Superior temporal gyrus (tissue), 1 donor: Measurements from ENCODE around the gene SMIM35.

Source experiments
- DNase-seq: peaks from one replicate; pipeline ENCODE4 v3.0.0-alpha.2; 2016; ENCODE audit errors: extremely low spot score

The SMIM35 gene

GRCh38 chr11:118002541-118003423 is 84.0 kb downstream of the SMIM35 start:
- no peak for DNase-seq

DNA sequence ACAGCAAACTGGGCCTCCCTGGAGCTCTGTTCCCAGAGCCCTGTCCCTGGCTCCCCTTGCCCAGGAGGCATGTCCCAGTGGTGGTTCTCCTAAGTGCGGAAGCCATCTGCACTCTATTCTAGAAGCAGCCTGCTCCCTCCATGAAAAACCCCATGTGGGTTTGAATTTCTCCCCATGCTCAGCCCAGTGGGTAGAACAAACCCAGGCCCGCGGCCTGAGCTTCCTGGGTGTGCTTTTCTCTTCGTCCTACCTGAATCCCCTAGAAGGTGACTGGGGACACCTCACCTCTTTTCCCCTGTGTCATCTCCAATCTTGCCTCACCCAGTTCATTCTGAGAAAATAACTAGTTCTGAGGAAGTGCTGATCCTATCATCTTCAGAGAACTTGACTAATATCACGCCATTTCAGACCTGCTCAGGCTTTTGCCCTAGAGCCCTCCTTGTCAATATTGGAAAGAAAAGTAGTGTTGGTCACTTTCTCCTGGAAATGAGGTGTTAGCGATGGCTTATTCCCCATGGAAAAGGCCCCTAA is 84.7 kb downstream of the SMIM35 start:
- DNase-seq = no peak

- DNase-seq = no peak
Observed at GRCh38 chr11:118001494-118001971, 85.2 kb downstream of the SMIM35 start.

- DNase-seq = no peak
Observed at GRCh38 chr11:118000850-118001228, 85.9 kb downstream of the SMIM35 start.

DNA sequence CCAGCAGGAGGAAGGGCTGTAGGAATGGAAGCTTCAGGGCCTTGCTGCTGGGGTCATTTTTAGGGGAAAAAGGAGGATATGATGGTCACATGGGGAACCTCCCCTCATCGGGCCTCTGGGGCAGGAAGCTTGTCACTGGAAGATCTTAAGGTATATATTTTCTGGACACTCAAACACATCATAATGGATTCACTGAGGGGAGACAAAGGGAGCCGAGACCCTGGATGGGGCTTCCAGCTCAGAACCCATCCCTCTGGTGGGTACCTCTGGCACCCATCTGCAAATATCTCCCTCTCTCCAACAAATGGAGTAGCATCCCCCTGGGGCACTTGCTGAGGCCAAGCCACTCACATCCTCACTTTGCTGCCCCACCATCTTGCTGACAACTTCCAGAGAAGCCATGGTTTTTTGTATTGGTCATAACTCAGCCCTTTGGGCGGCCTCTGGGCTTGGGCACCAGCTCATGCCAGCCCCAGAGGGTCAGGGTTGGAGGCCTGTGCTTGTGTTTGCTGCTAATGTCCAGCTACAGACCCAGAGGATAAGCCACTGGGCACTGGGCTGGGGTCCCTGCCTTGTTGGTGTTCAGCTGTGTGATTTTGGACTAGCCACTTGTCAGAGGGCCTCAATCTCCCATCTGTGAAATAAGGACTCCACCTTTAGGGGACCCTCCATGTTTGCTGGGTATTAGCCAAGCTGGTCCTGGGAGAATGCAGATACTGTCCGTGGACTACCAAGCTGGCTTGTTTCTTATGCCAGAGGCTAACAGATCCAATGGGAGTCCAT is 86.5 kb downstream of the SMIM35 start:
- DNase-seq = no peak

GRCh38 chr11:117999354-117999993 is 87.3 kb downstream of the SMIM35 start:
- DNase-seq = no peak

DNA sequence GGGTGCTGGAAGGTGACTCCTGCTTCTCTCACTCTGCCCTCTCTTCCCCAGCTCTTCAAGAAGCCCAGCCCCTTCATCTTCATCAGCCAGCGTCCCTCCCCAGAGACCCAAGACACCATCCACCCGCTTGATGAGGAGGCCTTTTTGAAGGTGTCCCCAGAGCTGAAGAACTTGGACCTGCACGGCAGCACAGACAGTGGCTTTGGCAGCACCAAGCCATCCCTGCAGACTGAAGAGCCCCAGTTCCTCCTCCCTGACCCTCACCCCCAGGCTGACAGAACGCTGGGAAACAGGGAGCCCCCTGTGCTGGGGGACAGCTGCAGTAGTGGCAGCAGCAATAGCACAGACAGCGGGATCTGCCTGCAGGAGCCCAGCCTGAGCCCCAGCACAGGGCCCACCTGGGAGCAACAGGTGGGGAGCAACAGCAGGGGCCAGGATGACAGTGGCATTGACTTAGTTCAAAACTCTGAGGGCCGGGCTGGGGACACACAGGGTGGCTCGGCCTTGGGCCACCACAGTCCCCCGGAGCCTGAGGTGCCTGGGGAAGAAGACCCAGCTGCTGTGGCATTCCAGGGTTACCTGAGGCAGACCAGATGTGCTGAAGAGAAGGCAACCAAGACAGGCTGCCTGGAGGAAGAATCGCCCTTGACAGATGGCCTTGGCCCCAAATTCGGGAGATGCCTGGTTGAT is 88.0 kb downstream of the SMIM35 start:
- DNase-seq = no peak

GRCh38 chr11:117997823-117998579 is 88.8 kb downstream of the SMIM35 start:
- DNase-seq = no peak

GRCh38 chr11:117997406-117997805 is 89.4 kb downstream of the SMIM35 start:
- DNase-seq = no peak

DNA sequence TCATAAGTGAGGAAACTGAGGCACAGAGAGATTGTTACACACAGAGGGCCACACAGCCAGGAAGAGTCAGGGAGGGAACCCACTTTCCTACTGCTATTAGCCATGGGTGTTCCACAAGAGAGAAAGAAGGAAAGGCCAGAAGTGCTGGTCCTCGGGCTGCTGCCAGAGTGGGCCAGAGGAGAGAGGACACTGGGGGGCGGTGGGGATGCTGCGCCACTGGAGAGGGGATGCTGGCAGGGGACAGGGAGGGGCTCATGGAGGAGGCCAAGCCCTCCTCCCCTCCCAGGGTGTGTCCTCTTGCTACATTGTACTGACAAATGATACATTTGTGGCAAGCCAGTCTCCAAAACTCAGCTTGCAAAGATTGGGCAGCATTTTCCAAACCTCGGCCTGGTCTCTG is 90.7 kb downstream of the SMIM35 start:
- DNase-seq = no peak

GRCh38 chr11:117995472-117995871 is 91.3 kb downstream of the SMIM35 start:
- DNase-seq = no peak

GRCh38 chr11:117993988-117994745 is 92.6 kb downstream of the SMIM35 start:
- DNase-seq = no peak

DNA sequence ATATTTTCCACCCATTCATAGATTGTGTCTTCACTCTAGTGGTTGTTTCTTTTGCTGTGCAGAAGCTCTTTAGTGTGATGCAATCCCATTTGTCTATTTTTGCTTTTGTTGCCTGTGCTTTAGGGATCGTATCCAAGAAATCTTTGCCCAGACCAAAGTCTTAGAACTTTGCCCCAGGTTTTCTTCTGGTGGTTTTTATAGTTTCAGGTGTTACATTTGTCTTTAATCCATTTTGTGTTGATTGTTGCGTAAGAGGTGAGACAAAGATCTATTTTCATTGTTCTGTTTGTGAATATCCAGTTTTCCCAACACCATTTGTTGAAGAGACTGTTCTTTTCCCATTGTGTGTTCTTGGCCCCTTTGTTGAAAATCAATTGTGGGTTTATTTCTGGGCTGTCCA is 94.1 kb downstream of the SMIM35 start:
- no peak for DNase-seq

DNA sequence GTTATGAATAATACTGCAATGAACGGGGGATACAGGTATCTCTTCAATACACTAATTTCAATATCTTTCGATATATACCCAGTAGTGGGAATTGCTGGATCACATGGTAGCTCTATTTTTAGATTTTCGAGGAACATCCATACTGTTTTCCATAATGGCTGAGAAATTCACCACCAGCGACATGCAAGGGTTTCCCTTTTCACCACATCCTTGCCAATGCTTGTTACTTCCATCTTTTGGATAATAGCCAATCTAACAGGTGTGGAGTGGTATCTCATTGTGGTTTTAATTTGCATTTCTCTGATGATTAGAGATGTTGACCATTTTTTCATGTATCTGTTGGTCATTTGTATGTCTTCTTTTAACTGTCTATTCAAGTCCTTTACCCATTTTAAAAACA is 94.6 kb downstream of the SMIM35 start:
- DNase-seq = no peak

DNA sequence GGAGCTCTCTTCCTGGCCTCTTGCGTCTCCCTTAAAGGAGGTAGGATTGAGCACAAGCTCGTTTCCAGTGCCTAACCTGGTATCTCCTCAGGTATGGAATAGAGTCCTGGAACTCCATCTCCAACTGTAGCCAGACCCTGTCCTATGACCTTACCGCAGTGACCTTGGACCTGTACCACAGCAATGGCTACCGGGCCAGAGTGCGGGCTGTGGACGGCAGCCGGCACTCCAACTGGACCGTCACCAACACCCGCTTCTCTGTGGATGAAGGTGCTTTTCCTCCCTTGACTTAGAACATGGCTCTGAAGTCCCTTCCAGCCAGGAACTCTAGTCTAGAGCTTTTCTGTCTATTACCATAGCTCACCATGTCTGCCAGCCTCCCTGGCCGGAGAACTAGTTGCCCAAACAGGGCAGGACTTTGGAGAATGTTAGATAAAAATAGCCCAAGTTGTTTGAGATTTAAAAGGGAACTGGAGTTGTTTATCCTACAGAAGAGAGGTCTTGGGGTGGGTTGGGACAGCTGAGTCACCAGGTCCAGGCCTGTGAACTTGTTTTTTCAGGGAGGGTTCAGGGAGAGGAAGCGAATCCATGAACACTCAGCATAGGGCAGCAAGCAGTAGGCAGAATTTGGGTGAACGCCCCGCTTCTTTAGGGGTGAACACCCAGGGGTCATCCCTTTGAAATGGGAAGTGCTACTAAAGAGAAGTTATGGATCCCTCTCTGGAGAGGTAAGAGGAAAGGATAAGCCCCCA is 97.2 kb downstream of the SMIM35 start:
- no peak for DNase-seq

DNA sequence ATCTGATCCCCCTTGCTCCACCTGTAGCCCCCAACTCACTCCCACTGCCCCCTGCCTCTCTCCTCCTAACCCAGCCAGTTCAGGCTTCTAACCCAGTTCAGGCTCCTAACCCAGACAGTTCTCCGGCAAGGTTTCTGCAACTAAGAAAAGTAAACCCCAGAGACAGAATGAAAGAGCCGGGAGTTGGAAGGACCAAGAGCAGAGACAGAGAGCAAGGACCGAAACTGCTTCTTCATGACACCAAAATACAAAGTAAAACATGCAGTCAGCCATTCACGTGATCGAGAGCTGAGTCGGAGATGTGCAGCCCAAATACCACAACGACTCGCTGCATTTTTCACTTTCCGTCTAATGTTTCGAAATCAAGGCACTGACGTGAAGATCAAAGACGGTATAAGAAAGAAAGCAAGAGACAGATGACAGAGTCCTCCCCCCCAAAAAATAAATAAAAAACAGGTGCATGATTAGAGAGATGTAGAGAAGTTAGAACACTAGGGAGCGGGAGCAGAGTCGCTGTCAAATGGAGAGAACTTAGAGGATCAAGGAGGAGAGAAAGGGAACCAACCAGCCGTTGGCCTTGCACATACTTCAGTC is 99.7 kb downstream of the SMIM35 start:
- no peak for DNase-seq

GRCh38 chr11:117985953-117986887 is 100.5 kb downstream of the SMIM35 start, which contains the start of gene IL10RA:
Gene IL10RA, plus strand, starts transcription at chr11:117986394. Its CDS starts 74 bp downstream, at chr11:117986468.
- DNase-seq = peak; percentile 80

DNA sequence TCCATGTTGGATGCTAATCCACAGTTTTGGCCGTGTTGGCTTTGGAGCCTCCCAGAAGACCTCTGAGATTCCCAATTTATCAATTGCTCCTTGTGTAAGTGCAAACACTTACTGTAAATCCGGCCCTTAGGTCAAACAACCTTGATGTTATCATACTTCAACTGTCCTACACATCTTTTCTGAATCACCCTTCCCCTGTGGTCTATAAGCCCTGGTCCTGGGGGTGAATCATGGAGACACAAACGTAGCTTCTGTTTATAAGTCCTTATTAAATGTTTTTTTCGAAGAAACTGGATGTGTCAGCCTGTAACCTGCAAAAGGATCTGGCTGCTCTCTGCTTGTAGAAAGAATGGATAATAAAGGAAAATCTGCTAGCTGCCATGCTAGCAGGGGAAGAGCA is 102.3 kb downstream of the SMIM35 start:
- no peak for DNase-seq
